Nephron (organoid): ENCODE measurements around the gene TFF2.

Source experiments
- H3K27ac Mint-ChIP-seq, 3 experiments: 2 replicates each; pipeline ENCODE4 v1.8.0; 2020; ENCODE audit warnings: mixed read lengths in 3 of 3, mild to moderate bottlenecking in 2 of 3, moderate library complexity in 1 of 3
- H3K27me3 Mint-ChIP-seq: 2 replicates; pipeline ENCODE4 v1.8.0; 2021; ENCODE audit warnings: low read depth, mild to moderate bottlenecking, moderate library complexity, mixed read lengths
- H3K36me3 Mint-ChIP-seq: 2 replicates; pipeline ENCODE4 v1.8.0; 2020; ENCODE audit warnings: low read depth, mixed read lengths
- H3K4me1 Mint-ChIP-seq: 2 replicates; pipeline ENCODE4 v1.8.0; 2020; ENCODE audit warnings: mixed read lengths
- H3K4me3 Mint-ChIP-seq, 3 experiments: 2 replicates each; pipeline ENCODE4 v1.8.0; 2020; ENCODE audit warnings: mild to moderate bottlenecking in 3 of 3, mixed read lengths in 3 of 3, moderate library complexity in 2 of 3
- H3K9me3 Mint-ChIP-seq: 2 replicates; pipeline ENCODE4 v1.8.0; 2020; ENCODE audit warnings: mixed read lengths
- TF ChIP-seq, protein P1 (sequence below), 3 experiments: fragments of 200-600 bp; sonication (generic); IDR thresholded peaks; one replicate each; pipeline ENCODE4 v1.5.0; 2021; ENCODE audit warnings: antibody characterized with exemption in 3 of 3; ENCODE audit not compliant: unreplicated experiment in 3 of 3

Gene TFF2, protein sequence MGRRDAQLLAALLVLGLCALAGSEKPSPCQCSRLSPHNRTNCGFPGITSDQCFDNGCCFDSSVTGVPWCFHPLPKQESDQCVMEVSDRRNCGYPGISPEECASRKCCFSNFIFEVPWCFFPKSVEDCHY

DNA sequence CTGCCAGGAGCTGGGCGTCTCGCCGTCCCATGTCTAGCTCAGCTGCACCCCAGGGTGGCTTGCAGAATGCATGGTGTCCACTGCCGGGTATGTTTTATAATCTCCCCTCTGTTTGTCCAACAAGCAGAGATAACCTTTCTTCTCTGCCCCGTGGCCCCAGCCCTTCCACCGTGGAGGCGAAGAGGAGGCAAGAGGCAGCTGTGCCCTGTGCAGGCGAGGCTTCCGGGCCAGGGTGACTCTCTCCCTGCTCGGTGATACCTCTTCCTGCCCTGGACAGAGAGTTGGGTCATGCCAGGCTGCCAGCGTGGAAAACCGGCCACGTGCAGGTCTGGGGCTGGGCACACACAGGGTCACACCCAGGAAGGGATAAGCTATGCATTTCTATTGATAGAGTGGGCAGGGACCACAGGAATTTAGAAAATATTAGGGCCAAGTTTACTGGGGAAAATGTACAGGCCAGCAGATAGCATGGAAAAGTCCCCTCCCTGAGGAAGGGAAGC is at the start of gene TFF2:
Gene TFF2 (minus strand): TSS at position 68 of the 500 bp plus-strand sequence. CDS start 37 bp downstream, at position 31.
- peaks cover 11% of the 10 kb centered on the region for H3K9me3 Mint-ChIP-seq
- H3K27ac Mint-ChIP-seq, result no peak within 1 kb of the TSS
- no peaks in the 10 kb centered on the region for H3K4me1 Mint-ChIP-seq
- peaks cover 13% of the 10 kb centered on the region for H3K27me3 Mint-ChIP-seq
- H3K36me3 Mint-ChIP-seq, result no peaks in the 10 kb centered on the region
- TF ChIP-seq, protein P1, sequence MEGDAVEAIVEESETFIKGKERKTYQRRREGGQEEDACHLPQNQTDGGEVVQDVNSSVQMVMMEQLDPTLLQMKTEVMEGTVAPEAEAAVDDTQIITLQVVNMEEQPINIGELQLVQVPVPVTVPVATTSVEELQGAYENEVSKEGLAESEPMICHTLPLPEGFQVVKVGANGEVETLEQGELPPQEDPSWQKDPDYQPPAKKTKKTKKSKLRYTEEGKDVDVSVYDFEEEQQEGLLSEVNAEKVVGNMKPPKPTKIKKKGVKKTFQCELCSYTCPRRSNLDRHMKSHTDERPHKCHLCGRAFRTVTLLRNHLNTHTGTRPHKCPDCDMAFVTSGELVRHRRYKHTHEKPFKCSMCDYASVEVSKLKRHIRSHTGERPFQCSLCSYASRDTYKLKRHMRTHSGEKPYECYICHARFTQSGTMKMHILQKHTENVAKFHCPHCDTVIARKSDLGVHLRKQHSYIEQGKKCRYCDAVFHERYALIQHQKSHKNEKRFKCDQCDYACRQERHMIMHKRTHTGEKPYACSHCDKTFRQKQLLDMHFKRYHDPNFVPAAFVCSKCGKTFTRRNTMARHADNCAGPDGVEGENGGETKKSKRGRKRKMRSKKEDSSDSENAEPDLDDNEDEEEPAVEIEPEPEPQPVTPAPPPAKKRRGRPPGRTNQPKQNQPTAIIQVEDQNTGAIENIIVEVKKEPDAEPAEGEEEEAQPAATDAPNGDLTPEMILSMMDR (IDR thresholded peaks at IDR 0.05; ENCODE audit: unreplicated experiment in 3 of 3), result no peak
- H3K4me3 Mint-ChIP-seq, result no peak within 1 kb of the TSS

DNA sequence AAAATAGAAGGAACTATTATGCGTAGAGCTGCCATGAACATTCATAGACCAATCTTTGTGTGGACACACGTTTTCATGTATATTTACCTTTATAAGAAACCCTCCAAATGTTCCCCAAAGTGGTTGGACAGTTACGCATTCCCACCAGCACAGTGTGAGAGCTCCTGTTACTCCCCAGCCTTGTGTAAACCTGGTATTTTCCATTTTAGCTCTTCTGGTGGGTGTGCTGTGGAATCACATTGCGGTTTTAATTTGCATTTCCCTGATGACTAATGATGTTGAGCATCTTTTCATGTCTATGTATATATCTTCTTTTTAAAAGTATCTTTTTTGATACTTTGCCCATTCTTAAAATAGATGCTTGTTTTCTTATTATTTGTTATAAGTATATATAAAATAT is 49.7 kb upstream of the TFF2 start:
- Mint-ChIP-seq H3K27me3 (peaks cover 12% of the 10 kb centered on the region), H3K9me3 (no peaks in the 10 kb centered on the region), H3K4me1 (peaks cover 21% of the 10 kb centered on the region), H3K27ac (no peak overlapping the region), H3K4me3 (no peak overlapping the region), H3K36me3 (no peaks in the 10 kb centered on the region)
- TF ChIP-seq, protein P1 (IDR thresholded peaks at IDR 0.05; ENCODE audit: unreplicated experiment in 3 of 3), result no peak

DNA sequence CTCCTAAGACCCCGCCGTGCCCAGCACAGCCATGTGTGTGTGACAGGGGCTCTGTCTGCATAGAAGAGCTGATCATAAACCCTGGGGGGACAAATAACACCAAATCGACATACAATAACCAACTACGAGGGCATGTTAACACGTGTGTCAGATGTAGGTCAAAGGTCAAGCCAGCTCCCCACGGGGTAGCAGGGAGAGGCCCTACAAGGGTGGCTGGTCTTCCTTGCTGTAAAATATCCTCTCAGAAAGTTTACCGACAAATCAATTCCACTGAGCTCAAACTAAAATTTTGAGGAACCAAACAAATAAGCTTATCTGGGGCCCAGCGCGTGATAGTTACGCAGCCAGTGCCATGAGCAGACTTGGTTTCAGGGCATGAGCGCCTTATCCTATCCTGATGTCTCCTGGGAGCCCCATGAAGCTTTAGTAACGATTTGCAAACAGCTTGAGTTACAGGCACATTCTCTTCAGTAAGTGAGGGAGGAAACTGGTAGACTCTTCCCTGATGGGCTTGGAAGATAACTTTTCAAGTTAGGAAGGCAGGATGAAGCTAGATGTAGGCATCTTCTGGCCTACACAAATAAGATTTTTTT is 47.7 kb upstream of the TFF2 start:
- Mint-ChIP-seq H3K27ac (no peak overlapping the region), H3K4me3 (no peak overlapping the region), H3K9me3 (no peaks in the 10 kb centered on the region), H3K4me1 (peaks cover 19% of the 10 kb centered on the region), H3K27me3 (peaks cover 18% of the 10 kb centered on the region), H3K36me3 (no peaks in the 10 kb centered on the region)
- TF ChIP-seq, protein P1 (IDR thresholded peaks at IDR 0.05; ENCODE audit: unreplicated experiment in 3 of 3), result no peak

DNA sequence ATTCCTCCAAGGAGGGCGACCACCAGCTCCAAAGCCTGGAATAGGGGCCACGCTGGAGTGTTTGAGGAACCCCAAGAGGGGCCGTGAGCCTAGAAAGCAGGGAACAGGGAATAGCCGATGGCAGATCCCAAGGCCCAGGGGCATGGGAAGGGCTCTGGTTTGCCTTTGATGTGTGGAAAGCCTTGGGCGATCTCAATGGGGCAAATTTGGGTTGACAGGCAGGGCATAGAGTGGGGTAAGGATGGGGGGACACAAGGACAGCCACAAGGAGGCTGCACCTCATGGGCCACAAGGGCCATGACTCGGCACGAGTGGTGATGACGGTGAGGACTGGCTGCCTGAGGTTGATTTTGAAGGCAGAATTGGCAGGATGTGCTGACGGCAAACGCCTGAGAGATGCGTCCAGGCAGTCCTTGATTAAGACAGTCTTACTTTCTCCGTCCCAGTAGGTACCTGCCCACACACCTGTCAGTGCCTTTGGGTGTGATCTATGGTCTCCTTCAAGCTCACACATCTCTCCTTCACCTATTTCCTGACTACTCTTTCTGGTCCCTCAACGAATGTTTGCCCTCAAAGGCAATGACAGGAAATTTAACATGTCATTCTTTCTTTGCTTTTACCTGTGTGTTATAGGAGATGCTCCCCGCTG is 47.1 kb upstream of the TFF2 start:
- H3K4me1 Mint-ChIP-seq, result peaks cover 16% of the 10 kb centered on the region
- no peaks in the 10 kb centered on the region for H3K9me3 Mint-ChIP-seq
- H3K36me3 Mint-ChIP-seq, result no peaks in the 10 kb centered on the region
- H3K27ac Mint-ChIP-seq, result no peak overlapping the region
- H3K4me3 Mint-ChIP-seq, result no peak overlapping the region
- TF ChIP-seq, protein P1 (IDR thresholded peaks at IDR 0.05; ENCODE audit: unreplicated experiment in 3 of 3), result no peak
- H3K27me3 Mint-ChIP-seq, result peaks cover 17% of the 10 kb centered on the region

DNA sequence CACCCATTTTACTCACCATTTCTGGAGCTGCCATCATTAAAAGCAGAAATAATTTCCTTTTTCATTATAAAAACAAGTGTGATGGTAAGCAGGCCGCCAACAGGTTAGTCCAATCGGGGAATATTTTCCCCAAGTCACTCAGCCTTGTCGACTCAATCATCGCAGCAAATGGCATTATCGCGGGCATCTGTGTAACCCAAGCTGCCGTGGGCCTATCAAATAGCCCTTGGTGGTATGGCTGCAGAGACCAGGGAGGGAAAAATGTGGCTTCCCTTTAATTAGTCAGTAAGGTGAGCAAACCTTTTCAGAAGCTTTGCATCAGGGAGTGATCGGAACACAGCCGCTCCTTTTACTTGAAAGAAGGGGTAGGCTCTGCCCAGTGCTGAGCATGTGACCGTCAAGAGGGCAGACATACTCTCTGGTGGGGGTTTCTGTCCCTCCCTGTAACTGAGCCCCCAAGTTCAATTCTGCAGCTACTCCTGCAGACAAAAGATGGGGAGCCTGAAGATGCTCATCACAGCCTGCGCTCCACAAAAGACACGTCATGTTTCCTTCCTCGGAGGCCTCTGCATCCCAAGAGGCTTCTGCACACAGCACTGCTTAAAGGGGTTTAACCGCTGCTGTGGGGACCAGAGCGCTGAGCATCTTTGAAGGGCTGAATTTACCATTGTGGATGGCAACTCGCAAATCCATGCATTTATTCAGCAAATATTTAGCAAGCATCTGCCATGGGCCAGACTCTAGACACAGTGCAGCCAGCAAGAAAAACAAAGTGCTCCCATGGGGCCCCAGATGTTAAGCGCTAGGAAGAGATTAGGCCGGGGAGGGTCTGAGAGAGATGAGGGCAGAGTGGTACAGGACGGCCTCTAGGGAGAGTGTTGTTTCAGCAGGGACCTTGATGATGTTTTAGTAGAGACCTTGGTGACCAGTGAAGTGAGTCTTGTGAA is 46.3 kb upstream of the TFF2 start:
- Mint-ChIP-seq H3K9me3 (no peaks in the 10 kb centered on the region), H3K4me3 (no peak overlapping the region), H3K27me3 (peaks cover 17% of the 10 kb centered on the region), H3K36me3 (no peaks in the 10 kb centered on the region), H3K4me1 (peaks cover 16% of the 10 kb centered on the region), H3K27ac (no peak overlapping the region)
- TF ChIP-seq, protein P1 (IDR thresholded peaks at IDR 0.05; ENCODE audit: unreplicated experiment in 3 of 3), result no peak
